ENCODE results near the gene HHATL.

The HHATL gene

GRCh38 chr3:42662813-42663535, 39.6 kb downstream of the HHATL start:
- H3K4me3 ChIP-seq (ENCODE audit: low read length) = no peak overlapping the region
- no peak for DNase-seq (ENCODE audit: low read depth)
- TF ChIP-seq CTCF (IDR thresholded peaks at IDR 0.05; ENCODE audit: insufficient read depth, low read depth, low read length, missing control alignments) = no peak

- no peak for TF ChIP-seq CTCF (IDR thresholded peaks at IDR 0.05; ENCODE audit: insufficient read depth, low read depth, low read length, missing control alignments)
- DNase-seq (ENCODE audit: low read depth) = no peak
- H3K4me3 ChIP-seq (ENCODE audit: low read length) = no peak overlapping the region
Measured at GRCh38 chr3:42662037-42662812, 40.4 kb downstream of the HHATL start.

- no peak for DNase-seq (ENCODE audit: low read depth)
- no peak for TF ChIP-seq CTCF (IDR thresholded peaks at IDR 0.05; ENCODE audit: insufficient read depth, low read depth, low read length, missing control alignments)
- no peak overlapping the region for H3K4me3 ChIP-seq (ENCODE audit: low read length)
Measured at GRCh38 chr3:42661593-42662022, 41.0 kb downstream of the HHATL start.

DNA sequence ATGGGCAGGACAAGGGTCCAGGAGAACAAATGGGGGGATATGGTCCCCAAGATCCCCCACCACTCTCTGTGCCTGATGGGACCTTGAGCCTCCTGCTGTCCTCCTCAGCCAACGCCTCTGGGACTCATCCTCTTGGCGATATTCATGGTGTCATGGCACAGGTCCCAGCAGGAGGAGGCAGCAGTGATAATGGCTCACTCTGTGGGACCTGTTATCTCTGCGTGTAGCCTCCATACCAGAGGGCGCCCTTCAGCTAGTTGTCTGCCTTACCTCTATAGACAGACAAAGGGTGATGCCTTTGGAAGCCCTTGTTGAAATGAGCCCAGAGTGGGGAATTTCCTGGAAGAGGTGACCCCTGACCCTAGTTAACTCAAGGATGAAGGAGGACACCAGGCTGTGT, 41.7 kb downstream of the HHATL start:
- no peak overlapping the region for H3K4me3 ChIP-seq (ENCODE audit: low read length)
- peak; percentile 30 for TF ChIP-seq CTCF (IDR thresholded peaks at IDR 0.05; ENCODE audit: insufficient read depth, low read depth, low read length, missing control alignments)
- DNase-seq (ENCODE audit: low read depth) = peak; percentile 48

GRCh38 chr3:42660131-42660715, 42.4 kb downstream of the HHATL start:
- no peak for TF ChIP-seq CTCF (IDR thresholded peaks at IDR 0.05; ENCODE audit: insufficient read depth, low read depth, low read length, missing control alignments)
- no peak overlapping the region for H3K4me3 ChIP-seq (ENCODE audit: low read length)
- DNase-seq (ENCODE audit: low read depth) = no peak

DNA sequence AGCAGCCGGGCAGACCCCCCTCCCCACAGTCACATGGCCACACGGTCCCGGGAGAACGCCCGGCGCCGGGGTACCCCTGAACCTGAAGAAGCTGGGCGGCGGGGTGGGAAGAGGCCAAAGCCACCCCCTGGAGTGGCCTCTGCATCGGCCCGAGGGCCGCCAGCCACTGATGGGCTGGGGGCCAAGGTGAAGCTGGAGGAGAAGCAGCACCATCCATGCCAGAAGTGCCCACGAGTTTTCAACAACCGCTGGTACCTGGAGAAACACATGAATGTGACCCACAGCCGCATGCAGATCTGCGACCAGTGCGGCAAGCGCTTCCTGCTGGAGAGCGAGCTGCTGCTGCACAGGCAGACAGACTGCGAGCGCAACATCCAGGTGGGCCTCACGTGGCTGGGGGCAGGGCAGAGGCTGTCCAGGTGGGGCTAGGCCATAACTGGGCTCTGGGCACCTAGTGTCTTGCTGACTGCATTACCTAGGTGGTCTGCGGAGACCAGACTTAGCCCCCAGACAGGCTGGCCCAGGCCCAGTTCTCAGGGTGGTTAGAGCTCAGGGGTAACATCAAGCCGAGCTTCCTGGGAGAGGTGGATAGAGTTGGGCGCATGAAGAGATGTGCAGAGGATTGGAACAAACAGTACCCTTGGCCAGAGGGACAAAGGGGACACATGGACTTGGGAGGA, 43.0 kb downstream of the HHATL start:
- TF ChIP-seq CTCF (IDR thresholded peaks at IDR 0.05; ENCODE audit: insufficient read depth, low read depth, low read length, missing control alignments) = no peak
- no peak overlapping the region for H3K4me3 ChIP-seq (ENCODE audit: low read length)

More for the DNA sequence above, 43.0 kb downstream of the HHATL start:
- no peak for DNase-seq (ENCODE audit: low read depth)
